GM12874 (cell line): ENCODE results near the gene PPP2R2D.

ENCODE experiments used
- CTCF ChIP-seq: IDR thresholded peaks from 2 replicates; pipeline ENCODE4 v1.5.1; 2011; ENCODE audit warnings: low read depth, mild to moderate bottlenecking, control low read depth, low read length, moderate library complexity; ENCODE audit not compliant: insufficient read depth

The PPP2R2D gene

DNA sequence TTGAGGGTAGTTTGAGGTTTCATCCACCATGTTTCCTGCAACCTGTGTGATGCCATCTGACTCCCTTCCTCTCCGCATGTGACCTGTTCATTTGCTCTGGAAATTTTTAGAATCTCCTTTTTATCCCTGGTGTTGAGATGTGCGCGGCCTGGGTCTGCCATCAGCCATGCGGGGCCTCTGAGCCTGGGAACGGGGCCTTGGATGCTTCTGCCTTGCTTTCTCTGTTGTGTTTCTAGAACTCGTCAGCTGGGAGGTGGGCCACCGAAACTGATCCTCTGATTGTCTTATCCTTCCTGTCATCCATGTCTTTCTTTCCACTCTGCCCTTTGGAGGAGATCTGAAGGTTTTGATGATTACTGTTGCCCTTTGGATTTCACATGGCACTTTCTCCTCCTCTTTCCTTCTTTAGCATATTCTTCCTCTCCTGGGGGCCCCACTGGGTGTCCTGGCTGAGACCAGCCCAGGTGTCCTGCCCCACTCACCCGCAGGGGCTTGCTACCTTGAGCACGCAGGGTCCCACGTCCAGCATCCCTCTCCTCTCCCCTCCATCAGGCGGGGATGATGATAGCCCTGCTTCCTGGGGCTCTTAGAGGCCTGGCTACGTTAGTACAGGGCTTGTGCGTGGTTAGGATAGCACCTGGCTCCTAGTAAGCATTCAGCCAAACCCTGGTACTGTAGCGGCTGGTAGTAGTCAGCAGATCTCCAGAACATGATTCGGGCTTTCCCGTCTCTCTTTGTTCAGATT lies 29.9 kb downstream of the PPP2R2D start:
- TF ChIP-seq CTCF: no peak

DNA sequence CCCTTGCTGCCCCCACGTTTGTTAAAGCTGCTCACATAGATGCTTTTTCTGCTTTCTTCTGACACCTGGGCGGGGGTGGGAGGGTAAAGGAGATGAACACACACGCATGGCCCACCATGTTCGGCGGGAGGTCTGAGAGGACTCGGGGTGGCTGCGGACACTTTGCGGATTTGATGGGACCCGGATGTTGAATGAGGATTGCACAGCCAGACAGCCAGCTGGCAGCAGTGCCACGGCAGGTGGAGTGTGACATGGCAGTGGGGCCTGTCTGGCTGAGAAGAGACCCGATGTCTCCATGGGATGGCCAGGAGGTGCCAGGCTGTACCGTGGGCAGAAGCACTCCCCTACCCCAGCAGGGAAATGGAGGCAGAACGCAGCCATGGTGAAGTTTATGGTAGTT lies 31.2 kb downstream of the PPP2R2D start:
- TF ChIP-seq CTCF: no peak

DNA sequence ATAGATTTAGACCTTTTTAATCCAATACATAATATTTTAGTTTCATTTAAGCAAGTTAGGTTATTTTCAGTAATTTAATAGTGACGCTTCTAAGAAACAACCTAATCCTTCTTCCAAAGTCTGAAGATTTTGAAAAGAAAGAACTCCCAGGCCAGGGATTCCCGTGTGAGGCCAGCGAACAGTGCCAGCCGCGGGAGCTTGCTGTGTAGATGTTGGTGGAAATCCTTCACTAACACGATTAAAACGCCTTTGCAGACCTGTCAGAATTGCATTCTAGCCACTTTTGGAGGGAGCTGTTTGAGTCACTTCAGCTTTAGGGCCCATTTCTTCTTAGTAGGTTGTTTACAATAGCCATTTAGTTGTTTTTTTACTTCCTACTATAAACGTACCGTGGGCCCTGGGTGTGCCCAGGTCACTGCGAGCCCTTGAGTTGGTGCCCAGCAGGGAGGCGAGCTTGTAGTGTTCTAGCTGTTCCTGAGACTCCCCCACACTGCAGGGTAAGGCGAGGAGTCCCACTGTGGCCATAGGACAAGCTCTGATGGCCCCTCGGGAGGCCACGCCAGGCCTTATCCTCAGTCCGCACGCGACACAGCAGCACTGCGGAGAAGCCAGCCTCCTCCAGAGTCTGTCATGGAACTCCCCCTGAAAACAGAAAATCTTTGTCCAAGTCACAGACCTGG lies 32.3 kb downstream of the PPP2R2D start:
- no peak for TF ChIP-seq CTCF

- TF ChIP-seq CTCF: no peak
Observed at GRCh38 chr10:131933696-131934086, 32.9 kb downstream of the PPP2R2D start.

DNA sequence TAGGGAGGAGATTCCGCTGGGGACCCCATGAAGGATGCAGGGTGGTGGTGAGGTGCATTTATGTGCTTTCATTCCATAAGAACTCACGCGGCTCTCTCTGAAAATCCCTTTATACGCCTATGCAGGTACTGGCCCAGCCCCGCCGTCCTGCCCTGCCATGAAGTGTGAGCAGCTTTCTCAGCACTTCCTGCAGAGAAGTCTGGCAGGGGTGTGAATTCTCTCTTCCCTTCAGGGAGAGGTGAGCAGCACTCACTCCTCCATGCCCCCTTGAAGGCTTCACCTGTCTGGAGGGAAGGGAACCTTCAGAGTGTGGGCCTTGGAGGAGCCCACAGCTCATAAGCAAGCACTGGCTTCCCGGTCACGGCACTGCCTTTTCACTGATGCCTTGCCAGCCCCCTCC lies 34.0 kb downstream of the PPP2R2D start:
- no peak for TF ChIP-seq CTCF

DNA sequence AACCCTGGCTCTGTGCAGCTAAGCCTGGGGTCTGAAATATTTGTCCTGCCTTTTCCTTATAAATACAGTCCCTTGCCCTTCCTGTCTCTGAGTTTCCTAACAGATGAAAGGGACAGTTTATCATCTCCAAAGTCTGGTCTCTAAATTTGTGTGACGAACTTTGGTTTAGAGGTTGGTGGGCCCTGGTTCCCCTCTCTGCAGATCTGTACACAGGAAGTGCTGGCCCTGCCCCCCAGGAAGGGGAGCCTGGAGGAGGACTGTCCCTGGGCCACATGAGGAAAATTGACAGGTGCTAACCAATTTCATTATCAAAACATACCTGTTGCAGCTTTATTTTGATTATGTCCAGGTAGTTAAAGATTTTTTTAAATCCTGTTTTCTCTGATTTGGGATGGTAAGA lies 34.5 kb downstream of the PPP2R2D start:
- no peak for TF ChIP-seq CTCF

DNA sequence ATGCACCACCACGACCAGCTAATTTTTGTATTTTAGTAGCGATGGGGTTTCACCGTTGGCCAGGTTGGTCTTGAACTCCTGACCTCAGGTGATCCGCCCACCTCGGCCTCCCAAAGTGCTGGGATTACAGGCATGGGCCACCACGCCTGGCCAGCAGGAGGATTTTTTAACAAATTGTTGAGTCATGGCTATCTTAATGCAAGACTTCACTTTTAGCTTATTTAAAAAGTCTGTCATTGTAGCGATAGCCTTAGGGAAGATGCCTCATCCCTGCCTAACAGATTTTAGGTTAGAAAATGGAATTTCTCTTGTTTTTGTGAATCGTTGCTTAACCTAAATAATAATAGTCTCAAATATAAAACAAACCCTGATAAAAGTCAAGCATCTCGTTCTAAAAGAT lies 35.5 kb downstream of the PPP2R2D start:
- TF ChIP-seq CTCF: no peak
